Measurements from ENCODE around the gene HTRA1. TPM values are rescaled to one million over a fixed set of nuclear protein-coding genes. Genes with fewer than 3 reads are reported as not detected.

Gene HTRA1
- total RNA-seq, 1 donor from 2014 or later, result 17.0 TPM

- Histone ChIP-seq H3K4me1 (no peaks in the 10 kb centered on the region), H2AFZ (replicated peaks) (no peak overlapping the region), H3K4me3 (no peak overlapping the region), H3K4me2 (no peak overlapping the region), H3K36me3 (no peaks in the 10 kb centered on the region), H3K9ac (no peak overlapping the region), H4K20me1 (ENCODE audit: low read depth) (no peaks in the 10 kb centered on the region), H3K27me3 (no peaks in the 10 kb centered on the region), H3K27ac (no peak overlapping the region), H3K79me2 (ENCODE audit: low read depth) (no peaks in the 10 kb centered on the region), H3K9me3 (ENCODE audit: low read depth) (no peaks in the 10 kb centered on the region), H3F3A (ENCODE audit: low read depth) (no peaks in the 10 kb centered on the region)
- Mint-ChIP-seq H3K36me3 (no peaks in the 10 kb centered on the region), H3K27me3 (ENCODE audit: insufficient read depth, low read depth) (peaks cover 2% of the 10 kb centered on the region), H3K27ac (no peak overlapping the region), H3K4me1 (peaks cover 4% of the 10 kb centered on the region), H3K4me3 (no peak overlapping the region), H3K9me3 (peaks cover 2% of the 10 kb centered on the region)
- no peak for DNase-seq (ENCODE audit: low spot score)
- TF ChIP-seq EZH2phosphoT487 (IDR thresholded peaks at IDR 0.05) (no peak), EZH2 (IDR thresholded peaks at IDR 0.05) (no peak)
- TF ChIP-seq, protein P1, sequence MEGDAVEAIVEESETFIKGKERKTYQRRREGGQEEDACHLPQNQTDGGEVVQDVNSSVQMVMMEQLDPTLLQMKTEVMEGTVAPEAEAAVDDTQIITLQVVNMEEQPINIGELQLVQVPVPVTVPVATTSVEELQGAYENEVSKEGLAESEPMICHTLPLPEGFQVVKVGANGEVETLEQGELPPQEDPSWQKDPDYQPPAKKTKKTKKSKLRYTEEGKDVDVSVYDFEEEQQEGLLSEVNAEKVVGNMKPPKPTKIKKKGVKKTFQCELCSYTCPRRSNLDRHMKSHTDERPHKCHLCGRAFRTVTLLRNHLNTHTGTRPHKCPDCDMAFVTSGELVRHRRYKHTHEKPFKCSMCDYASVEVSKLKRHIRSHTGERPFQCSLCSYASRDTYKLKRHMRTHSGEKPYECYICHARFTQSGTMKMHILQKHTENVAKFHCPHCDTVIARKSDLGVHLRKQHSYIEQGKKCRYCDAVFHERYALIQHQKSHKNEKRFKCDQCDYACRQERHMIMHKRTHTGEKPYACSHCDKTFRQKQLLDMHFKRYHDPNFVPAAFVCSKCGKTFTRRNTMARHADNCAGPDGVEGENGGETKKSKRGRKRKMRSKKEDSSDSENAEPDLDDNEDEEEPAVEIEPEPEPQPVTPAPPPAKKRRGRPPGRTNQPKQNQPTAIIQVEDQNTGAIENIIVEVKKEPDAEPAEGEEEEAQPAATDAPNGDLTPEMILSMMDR (IDR thresholded peaks at IDR 0.05), result no peak
Observed at GRCh38 chr10:122559228-122559627, 97.9 kb downstream of the HTRA1 start.

- Histone ChIP-seq H3K36me3 (no peaks in the 10 kb centered on the region), H3K9ac (no peak within 1 kb of the TSS), H3K4me3 (no peak within 1 kb of the TSS), H3K9me3 (ENCODE audit: low read depth) (no peaks in the 10 kb centered on the region), H3K27me3 (no peaks in the 10 kb centered on the region), H3K4me1 (no peaks in the 10 kb centered on the region), H3K27ac (no peak within 1 kb of the TSS), H3K4me2 (no peak within 1 kb of the TSS), H3K79me2 (ENCODE audit: low read depth) (no peaks in the 10 kb centered on the region), H3F3A (ENCODE audit: low read depth) (no peaks in the 10 kb centered on the region), H2AFZ (replicated peaks) (no peak within 1 kb of the TSS), H4K20me1 (ENCODE audit: low read depth) (no peaks in the 10 kb centered on the region)
- Mint-ChIP-seq H3K36me3 (no peaks in the 10 kb centered on the region), H3K4me1 (peaks cover 5% of the 10 kb centered on the region), H3K27ac (no peak within 1 kb of the TSS), H3K27me3 (ENCODE audit: insufficient read depth, low read depth) (peaks cover 2% of the 10 kb centered on the region), H3K9me3 (peaks cover 2% of the 10 kb centered on the region), H3K4me3 (no peak within 1 kb of the TSS)
- TF ChIP-seq EZH2 (IDR thresholded peaks at IDR 0.05) (no peak), EZH2phosphoT487 (IDR thresholded peaks at IDR 0.05) (no peak)
- TF ChIP-seq, protein P1 (IDR thresholded peaks at IDR 0.05), result no peak
- no peak for DNase-seq (ENCODE audit: low spot score)
Observed at GRCh38 chr10:122560279-122560804, 99.0 kb downstream of the HTRA1 start, which contains the start of gene DMBT1. DMBT1 (plus strand) TSS chr10:122560754; CDS start chr10:122560771, 17 bp downstream.

DNA sequence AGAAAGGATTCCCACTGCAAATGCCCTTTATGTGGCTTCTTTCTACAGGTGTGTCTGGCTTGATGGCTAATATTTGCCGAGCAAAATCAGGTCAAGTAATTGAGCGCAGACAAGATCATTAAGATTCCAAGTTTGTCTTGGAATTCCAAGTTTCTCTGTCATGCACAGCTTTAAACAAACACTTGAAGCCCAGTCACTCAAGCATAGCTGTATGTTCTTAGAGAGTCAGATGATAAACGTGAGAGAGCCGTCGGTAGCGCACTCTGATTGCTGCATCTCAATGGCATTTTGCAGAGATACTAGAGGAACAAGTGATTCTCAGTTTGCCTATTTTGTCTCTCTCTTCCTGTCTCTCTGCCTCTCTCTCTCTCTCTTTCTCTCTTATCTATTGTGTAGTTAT is 99.9 kb downstream of the HTRA1 start:
- H3K27ac ChIP-seq, result no peak overlapping the region
- H3K9me3 ChIP-seq (ENCODE audit: low read depth), result no peaks in the 10 kb centered on the region
- H3K36me3 Mint-ChIP-seq, result no peaks in the 10 kb centered on the region
- no peaks in the 10 kb centered on the region for H3K27me3 ChIP-seq
- H3F3A ChIP-seq (ENCODE audit: low read depth), result no peaks in the 10 kb centered on the region
- no peak overlapping the region for H3K4me3 Mint-ChIP-seq
- no peaks in the 10 kb centered on the region for H4K20me1 ChIP-seq (ENCODE audit: low read depth)
- H3K9me3 Mint-ChIP-seq, result peaks cover 2% of the 10 kb centered on the region
- H3K4me2 ChIP-seq, result no peak overlapping the region
- no peaks in the 10 kb centered on the region for H3K79me2 ChIP-seq (ENCODE audit: low read depth)
- peaks cover 2% of the 10 kb centered on the region for H3K27me3 Mint-ChIP-seq (ENCODE audit: insufficient read depth, low read depth)
- no peaks in the 10 kb centered on the region for H3K4me1 ChIP-seq
- H3K9ac ChIP-seq, result no peak overlapping the region
- H2AFZ ChIP-seq (replicated peaks), result no peak overlapping the region
- H3K36me3 ChIP-seq, result no peaks in the 10 kb centered on the region
- peaks cover 9% of the 10 kb centered on the region for H3K4me1 Mint-ChIP-seq
- TF ChIP-seq EZH2phosphoT487 (IDR thresholded peaks at IDR 0.05) (no peak), EZH2 (IDR thresholded peaks at IDR 0.05) (no peak)
- TF ChIP-seq, protein P1 (IDR thresholded peaks at IDR 0.05), result no peak
- no peak overlapping the region for H3K4me3 ChIP-seq
- H3K27ac Mint-ChIP-seq, result no peak overlapping the region
- DNase-seq (ENCODE audit: low spot score), result no peak

Measured in neural progenitor cell (in vitro differentiated cells).